HepG2 (cell line): ENCODE results near the gene TP53I3. TPM values are rescaled to one million over a fixed set of nuclear protein-coding genes. Genes with fewer than 3 reads are reported as not detected.

Source experiments
- FOXA3 ChIP-seq: IDR thresholded peaks from 2 replicates; pipeline ENCODE4 v1.6.1; 2016; ENCODE audit warnings: missing genetic modification reagents, missing compliant biosample characterization
- KDM2A ChIP-seq: sonication (generic); formaldehyde crosslinking; IDR thresholded peaks from 2 replicates; pipeline ENCODE4 v1.4.0; 2020; ENCODE audit warnings: low read depth, missing genetic modification reagents, borderline replicate concordance
- NONO ChIP-seq, 2 experiments: fragments of 450-650 bp in 1 of 2; sonication (generic) in 1 of 2; formaldehyde crosslinking in 1 of 2; IDR thresholded peaks in 1 of 2; conservative IDR thresholded peaks in 1 of 2; 2 replicates each; pipeline versions ENCODE4 v1.6.1 to v1.8.0; 2017 to 2022; ENCODE audit warnings: mild to moderate bottlenecking in 1 of 2, missing genetic modification reagents in 1 of 2, moderate library complexity in 1 of 2
- NR2F1 ChIP-seq, 2 experiments: fragments of 450-650 bp in 1 of 2; formaldehyde crosslinking in 1 of 2; IDR thresholded peaks; 2 replicates each; pipeline versions ENCODE4 v1.5.0 to v1.6.1; 2016 to 2020; ENCODE audit warnings: mild to moderate bottlenecking in 1 of 2, missing compliant biosample characterization in 1 of 2, missing genetic modification reagents in 1 of 2, moderate library complexity in 1 of 2
- NR3C1 ChIP-seq: sonication (generic); formaldehyde crosslinking; IDR thresholded peaks from 2 replicates; pipeline ENCODE4 v1.4.0; 2020; ENCODE audit warnings: missing genetic modification reagents
- SIX1 ChIP-seq: sonication (generic); formaldehyde crosslinking; IDR thresholded peaks from 2 replicates; pipeline ENCODE4 v1.4.0; 2020; ENCODE audit warnings: missing genetic modification reagents, borderline replicate concordance
- U2AF2 ChIP-seq: fragments of 200-400 bp; formaldehyde crosslinking; IDR thresholded peaks from 2 replicates; pipeline ENCODE4 v1.6.1; 2017; ENCODE audit warnings: low read depth, mild to moderate bottlenecking, low read length
- ZBTB7B ChIP-seq: sonication (generic); formaldehyde crosslinking; IDR thresholded peaks from 2 replicates; pipeline ENCODE4 v1.4.0; 2020; ENCODE audit warnings: missing genetic modification reagents
- ZNF230 ChIP-seq: sonication (generic); formaldehyde crosslinking; IDR thresholded peaks from 2 replicates; pipeline ENCODE4 v1.4.0; 2020; ENCODE audit warnings: mild to moderate bottlenecking, missing genetic modification reagents
- ZNF549 ChIP-seq: sonication (generic); formaldehyde crosslinking; IDR thresholded peaks from 2 replicates; pipeline ENCODE4 v1.5.0; 2020; ENCODE audit warnings: missing genetic modification reagents
- ZNF589 ChIP-seq: sonication (generic); formaldehyde crosslinking; conservative IDR thresholded peaks from 2 replicates; pipeline ENCODE4 v1.8.0; 2022; ENCODE audit warnings: mild to moderate bottlenecking, moderate library complexity, missing genetic modification reagents
- ZNF7 ChIP-seq: IDR thresholded peaks from 2 replicates; pipeline ENCODE4 v1.6.1; 2016; ENCODE audit warnings: missing biosample characterization, missing genetic modification reagents
- ZNF724P ChIP-seq: sonication (generic); formaldehyde crosslinking; IDR thresholded peaks from 2 replicates; pipeline ENCODE4 v1.8.0; 2022; ENCODE audit warnings: missing genetic modification reagents, borderline replicate concordance
- ZSCAN21 ChIP-seq: sonication (generic); formaldehyde crosslinking; IDR thresholded peaks from 2 replicates; pipeline ENCODE4 v1.8.0; 2022; ENCODE audit warnings: mild to moderate bottlenecking, missing genetic modification reagents, moderate library complexity, borderline replicate concordance
- ZSCAN31 ChIP-seq: sonication (generic); formaldehyde crosslinking; IDR thresholded peaks from 2 replicates; pipeline ENCODE4 v1.5.0; 2020; ENCODE audit warnings: low read depth, mild to moderate bottlenecking, missing genetic modification reagents
- ZXDC ChIP-seq: sonication (generic); formaldehyde crosslinking; IDR thresholded peaks from 2 replicates; pipeline ENCODE4 v1.5.0; 2020; ENCODE audit warnings: mild to moderate bottlenecking, missing genetic modification reagents
- polyA plus RNA-seq, 8 experiments: library from polyadenylated mRNA; depleted of rRNA in 3 of 8; stranded (reverse) in 7 of 8; unstranded in 1 of 8; fragments of >200 nt; fragmentation: Illumina TruSeq in 4 of 8; extraction: Trizol in 4 of 8; gene quantifications; 2 replicates each; pipeline versions ENCODE4 v1.2.1 to v1.2.3, GENCODE V29; 2011 to 2016; ENCODE audit warnings: low read depth in 4 of 8, missing spikeins in 1 of 8, mixed read lengths in 1 of 8; ENCODE audit not compliant: insufficient read depth in 1 of 8
- total RNA-seq, 5 experiments: library from RNA; depleted of rRNA; stranded (reverse); fragments of >200 nt; fragmentation: Illumina TruSeq; extraction: Trizol; gene quantifications; 2 replicates each; pipeline ENCODE4 v1.2.3, GENCODE V29; 2016; ENCODE audit warnings: low read depth in 1 of 5
- TF ChIP-seq, protein P1 (sequence below): sonication (generic); formaldehyde crosslinking; IDR thresholded peaks from 2 replicates; pipeline ENCODE4 v1.5.1; 2020; ENCODE audit warnings: missing genetic modification reagents, mild to moderate bottlenecking, borderline replicate concordance
- TF ChIP-seq, protein P2 (sequence below): sonication (generic); formaldehyde crosslinking; conservative IDR thresholded peaks from 2 replicates; pipeline ENCODE4 v1.4.0; 2020; ENCODE audit warnings: mild to moderate bottlenecking, missing genetic modification reagents, moderate library complexity
- TF ChIP-seq, protein P3 (sequence below): sonication (generic); formaldehyde crosslinking; IDR thresholded peaks from 2 replicates; pipeline ENCODE4 v1.8.1; 2022; ENCODE audit warnings: mild to moderate bottlenecking, missing genetic modification reagents

The TP53I3 gene
- total and polyA plus RNA-seq, 2 of the 13 experiments (the other 11 are each of a cell fraction or from before 2014, with no cell fraction given) = 25.0 to 44.1 TPM

- TF ChIP-seq ZSCAN31 (CRISPR knock-in tag) (peak; percentile 25; the same call in 1 of the 2 replicates), ZBTB7B (peak; percentile 87), ZNF589 (CRISPR knock-in tag) (no peak), KDM2A (CRISPR knock-in tag) (peak; percentile 55; the same call in 1 of the 2 replicates), SIX1 (CRISPR knock-in tag) (no peak), NR3C1 (CRISPR knock-in tag) (no peak), FOXA3 (CRISPR knock-in tag) (0 out of 2 replicates have a peak, but pooled peaks have one; percentile 7), U2AF2 (no peak), ZNF7 (CRISPR knock-in tag) (no peak), ZXDC (CRISPR knock-in tag) (peak; percentile 89), ZNF230 (CRISPR knock-in tag) (no peak), ZNF724P (CRISPR knock-in tag) (no peak), ZSCAN21 (CRISPR knock-in tag) (peak; percentile 54; the same call in 1 of the 2 replicates), NR2F1 (CRISPR knock-in tag; IDR thresholded peaks at IDR 0.05) (no peak), ZNF549 (CRISPR knock-in tag) (no peak), NONO (IDR thresholded peaks at IDR 0.05) (no peak), NONO (CRISPR knock-in tag; conservative IDR thresholded peaks at IDR 0.05) (peak; percentile 31; the same call in 1 of the 2 replicates)
- TF ChIP-seq, protein P1, sequence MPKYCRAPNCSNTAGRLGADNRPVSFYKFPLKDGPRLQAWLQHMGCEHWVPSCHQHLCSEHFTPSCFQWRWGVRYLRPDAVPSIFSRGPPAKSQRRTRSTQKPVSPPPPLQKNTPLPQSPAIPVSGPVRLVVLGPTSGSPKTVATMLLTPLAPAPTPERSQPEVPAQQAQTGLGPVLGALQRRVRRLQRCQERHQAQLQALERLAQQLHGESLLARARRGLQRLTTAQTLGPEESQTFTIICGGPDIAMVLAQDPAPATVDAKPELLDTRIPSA (CRISPR knock-in tag) = no peak
- TF ChIP-seq, protein P2, sequence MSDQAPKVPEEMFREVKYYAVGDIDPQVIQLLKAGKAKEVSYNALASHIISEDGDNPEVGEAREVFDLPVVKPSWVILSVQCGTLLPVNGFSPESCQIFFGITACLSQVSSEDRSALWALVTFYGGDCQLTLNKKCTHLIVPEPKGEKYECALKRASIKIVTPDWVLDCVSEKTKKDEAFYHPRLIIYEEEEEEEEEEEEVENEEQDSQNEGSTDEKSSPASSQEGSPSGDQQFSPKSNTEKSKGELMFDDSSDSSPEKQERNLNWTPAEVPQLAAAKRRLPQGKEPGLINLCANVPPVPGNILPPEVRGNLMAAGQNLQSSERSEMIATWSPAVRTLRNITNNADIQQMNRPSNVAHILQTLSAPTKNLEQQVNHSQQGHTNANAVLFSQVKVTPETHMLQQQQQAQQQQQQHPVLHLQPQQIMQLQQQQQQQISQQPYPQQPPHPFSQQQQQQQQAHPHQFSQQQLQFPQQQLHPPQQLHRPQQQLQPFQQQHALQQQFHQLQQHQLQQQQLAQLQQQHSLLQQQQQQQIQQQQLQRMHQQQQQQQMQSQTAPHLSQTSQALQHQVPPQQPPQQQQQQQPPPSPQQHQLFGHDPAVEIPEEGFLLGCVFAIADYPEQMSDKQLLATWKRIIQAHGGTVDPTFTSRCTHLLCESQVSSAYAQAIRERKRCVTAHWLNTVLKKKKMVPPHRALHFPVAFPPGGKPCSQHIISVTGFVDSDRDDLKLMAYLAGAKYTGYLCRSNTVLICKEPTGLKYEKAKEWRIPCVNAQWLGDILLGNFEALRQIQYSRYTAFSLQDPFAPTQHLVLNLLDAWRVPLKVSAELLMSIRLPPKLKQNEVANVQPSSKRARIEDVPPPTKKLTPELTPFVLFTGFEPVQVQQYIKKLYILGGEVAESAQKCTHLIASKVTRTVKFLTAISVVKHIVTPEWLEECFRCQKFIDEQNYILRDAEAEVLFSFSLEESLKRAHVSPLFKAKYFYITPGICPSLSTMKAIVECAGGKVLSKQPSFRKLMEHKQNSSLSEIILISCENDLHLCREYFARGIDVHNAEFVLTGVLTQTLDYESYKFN = no peak
- TF ChIP-seq, protein P3, sequence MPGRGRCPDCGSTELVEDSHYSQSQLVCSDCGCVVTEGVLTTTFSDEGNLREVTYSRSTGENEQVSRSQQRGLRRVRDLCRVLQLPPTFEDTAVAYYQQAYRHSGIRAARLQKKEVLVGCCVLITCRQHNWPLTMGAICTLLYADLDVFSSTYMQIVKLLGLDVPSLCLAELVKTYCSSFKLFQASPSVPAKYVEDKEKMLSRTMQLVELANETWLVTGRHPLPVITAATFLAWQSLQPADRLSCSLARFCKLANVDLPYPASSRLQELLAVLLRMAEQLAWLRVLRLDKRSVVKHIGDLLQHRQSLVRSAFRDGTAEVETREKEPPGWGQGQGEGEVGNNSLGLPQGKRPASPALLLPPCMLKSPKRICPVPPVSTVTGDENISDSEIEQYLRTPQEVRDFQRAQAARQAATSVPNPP (CRISPR knock-in tag) = no peak
Measured at GRCh38 chr2:24050041-24050979, 34.3 kb downstream of the TP53I3 start (continued).
